H1 (cell line): Measurements from ENCODE around the gene ANKS1B. TPM values are rescaled to one million over a fixed set of nuclear protein-coding genes. Genes with fewer than 3 reads are reported as not detected.

Experiments
- CTCF ChIA-PET: fragments of 300-600 bp; sonication (Branson Sonifier 250); formaldehyde crosslinking; loops from one replicate; lab custom pipeline; 2021; ENCODE audit not compliant: partially characterized antibody; lab: Charles Lee
- POLR2A ChIA-PET: fragments of 300-600 bp; sonication (Branson Sonifier 250); formaldehyde crosslinking; loops from one replicate; lab custom pipeline; 2021; ENCODE audit warnings: inconsistent platforms; ENCODE audit not compliant: partially characterized antibody; lab: Charles Lee
- DNase-seq, 2 experiments: peaks; one replicate each; pipeline versions ENCODE4 v3.0.0 to v3.0.0-alpha.2; 2010 to 2022; ENCODE audit warnings: low spot score in 2 of 2, low read depth in 1 of 2, mixed read lengths in 1 of 2
- FAIRE-seq: peaks from 2 replicates; lab custom pipeline; 2011; peaks lifted over from hg19 to GRCh38; lab: Jason Lieb, UNC
- H2AFZ ChIP-seq: 2 replicates; pipeline ENCODE4 v1.8.1; 2012; ENCODE audit warnings: low read length, inconsistent platforms
- H2AK5ac ChIP-seq: 2 replicates; pipeline ENCODE4 v1.6.1; 2013; ENCODE audit warnings: low read depth, low read length
- H2BK120ac ChIP-seq: replicated peaks from 2 replicates; pipeline ENCODE3; 2013; ENCODE audit warnings: low read depth, low read length, inconsistent platforms
- H2BK12ac ChIP-seq: 2 replicates; pipeline ENCODE4 v1.6.1; 2013; ENCODE audit warnings: low read depth, low read length
- H2BK15ac ChIP-seq: 2 replicates; pipeline ENCODE4 v1.6.1; 2013; ENCODE audit warnings: low read length
- H2BK20ac ChIP-seq: 2 replicates; pipeline ENCODE4 v1.6.1; 2013; ENCODE audit warnings: low read length
- H2BK5ac ChIP-seq: 2 replicates; pipeline ENCODE4 v1.6.1; 2013; ENCODE audit warnings: low read depth, low read length
- H3K14ac ChIP-seq: 2 replicates; pipeline ENCODE4 v1.6.1; 2013; ENCODE audit warnings: inconsistent platforms; ENCODE audit not compliant: insufficient read length
- H3K18ac ChIP-seq: 2 replicates; pipeline ENCODE4 v1.6.1; 2013; ENCODE audit warnings: low read length; ENCODE audit errors: extremely low read depth
- H3K23ac ChIP-seq: 2 replicates; pipeline ENCODE4 v1.6.1; 2013; ENCODE audit warnings: inconsistent platforms; ENCODE audit not compliant: insufficient read length
- H3K23me2 ChIP-seq: 2 replicates; pipeline ENCODE4 v1.6.1; 2013; ENCODE audit warnings: low read depth, low read length
- H3K27ac ChIP-seq: 2 replicates; pipeline ENCODE4 v1.6.1; 2011; ENCODE audit warnings: low read depth, low read length, inconsistent platforms
- H3K27me3 ChIP-seq, 4 experiments: replicated peaks in 1 of 4; 1 replicate in 1 of 4; 2 replicates in 3 of 4; pipeline versions ENCODE4 v1.6.1 to v1.8.1; 2011 to 2013; ENCODE audit warnings: low read length in 3 of 4, mild to moderate bottlenecking in 3 of 4, inconsistent platforms in 2 of 4, mixed read lengths in 2 of 4, moderate library complexity in 1 of 4; ENCODE audit not compliant: control insufficient read depth in 3 of 4, insufficient read depth in 3 of 4; ENCODE audit errors: extremely low read depth in 1 of 4
- H3K36me3 ChIP-seq, 4 experiments: 2 replicates each; pipeline versions ENCODE4 v1.6.1 to v1.8.1; 2011 to 2013; ENCODE audit warnings: mild to moderate bottlenecking in 4 of 4, low read length in 3 of 4, moderate library complexity in 2 of 4, control low read depth in 1 of 4, inconsistent platforms in 1 of 4; ENCODE audit not compliant: insufficient read depth in 4 of 4, control insufficient read depth in 2 of 4
- H3K4ac ChIP-seq: replicated peaks from 2 replicates; pipeline ENCODE3; 2013; ENCODE audit warnings: low read length, low read depth, mixed read lengths, inconsistent platforms; ENCODE audit not compliant: insufficient read length
- H3K4me1 ChIP-seq, 4 experiments: replicated peaks in 1 of 4; 1 replicate in 1 of 4; 2 replicates in 3 of 4; pipeline versions ENCODE4 v1.6.1 to v1.8.1; 2011 to 2013; ENCODE audit warnings: low read length in 3 of 4, inconsistent platforms in 2 of 4, mixed read lengths in 1 of 4; ENCODE audit not compliant: insufficient read depth in 4 of 4, control insufficient read depth in 3 of 4
- H3K4me2 ChIP-seq, 2 experiments: 2 replicates each; pipeline versions ENCODE4 v1.6.1 to v1.8.1; 2011 to 2013; ENCODE audit warnings: low read depth in 2 of 2, low read length in 2 of 2, control low read depth in 1 of 2, inconsistent platforms in 1 of 2, mild to moderate bottlenecking in 1 of 2; ENCODE audit not compliant: insufficient read depth in 1 of 2
- H3K4me3 ChIP-seq, 4 experiments: fragments of 200-600, 300-600 bp in 1 of 4; sonication (generic), shearing (Covaris generic), sonication (Bioruptor Twin) in 1 of 4; 2 replicates each; pipeline versions ENCODE4 v1.5.1 to v1.8.1; 2011 to 2016; ENCODE audit warnings: low read length in 4 of 4, low read depth in 3 of 4, control low read depth in 2 of 4, inconsistent platforms in 2 of 4, mild to moderate bottlenecking in 2 of 4, mixed read lengths in 1 of 4, moderate library complexity in 1 of 4; ENCODE audit not compliant: insufficient read depth in 2 of 4; ENCODE audit errors: extremely low read depth in 1 of 4
- H3K56ac ChIP-seq: replicated peaks from 2 replicates; pipeline ENCODE3; 2013; ENCODE audit warnings: low read depth, mild to moderate bottlenecking, mixed read lengths, low read length, inconsistent platforms; ENCODE audit not compliant: insufficient read length
- H3K79me1 ChIP-seq: 2 replicates; pipeline ENCODE4 v1.6.1; 2013; ENCODE audit warnings: low read depth, low read length, control low read depth
- H3K79me2 ChIP-seq, 2 experiments: 2 replicates each; pipeline versions ENCODE4 v1.6.1 to v1.8.1; 2012 to 2013; ENCODE audit warnings: low read length in 2 of 2, mild to moderate bottlenecking in 2 of 2, inconsistent platforms in 1 of 2; ENCODE audit not compliant: insufficient read depth in 2 of 2, control insufficient read depth in 1 of 2
- H3K9ac ChIP-seq, 4 experiments: replicated peaks in 1 of 4; 1 replicate in 1 of 4; 2 replicates in 3 of 4; pipeline versions ENCODE4 v1.6.1 to v1.8.1; 2011 to 2013; ENCODE audit warnings: low read depth in 3 of 4, low read length in 3 of 4, control low read depth in 2 of 4, mild to moderate bottlenecking in 2 of 4, moderate library complexity in 2 of 4, inconsistent platforms in 1 of 4; ENCODE audit errors: extremely low read depth in 1 of 4
- H3K9me3 ChIP-seq, 2 experiments: 2 replicates each; pipeline versions ENCODE4 v1.6.1 to v1.8.1; 2012 to 2013; ENCODE audit warnings: mild to moderate bottlenecking in 2 of 2, moderate library complexity in 2 of 2, control low read depth in 1 of 2, inconsistent platforms in 1 of 2, low read depth in 1 of 2, low read length in 1 of 2, mixed read lengths in 1 of 2; ENCODE audit not compliant: insufficient read depth in 2 of 2
- H4K20me1 ChIP-seq, 2 experiments: replicated peaks in 1 of 2; 2 replicates each; pipeline versions ENCODE3 to v1.8.1; 2011 to 2013; ENCODE audit warnings: inconsistent platforms in 2 of 2, low read length in 2 of 2, mild to moderate bottlenecking in 1 of 2; ENCODE audit not compliant: insufficient read depth in 2 of 2, control insufficient read depth in 1 of 2
- H4K5ac ChIP-seq: 2 replicates; pipeline ENCODE4 v1.6.1; 2013; ENCODE audit warnings: low read length, low read depth, mixed read lengths, inconsistent platforms; ENCODE audit not compliant: insufficient read length
- H4K8ac ChIP-seq: 2 replicates; pipeline ENCODE4 v1.8.0; 2013; ENCODE audit warnings: mild to moderate bottlenecking, moderate library complexity, low read length, inconsistent platforms; ENCODE audit not compliant: insufficient read depth; ENCODE audit errors: extremely low read depth
- H4K91ac ChIP-seq: replicated peaks from 2 replicates; pipeline ENCODE3; 2013; ENCODE audit warnings: low read length, mixed read lengths, inconsistent platforms; ENCODE audit not compliant: insufficient read length
- EZH2 ChIP-seq: fragments of 200-600 bp; sonication (generic); IDR thresholded peaks from 2 replicates; pipeline ENCODE4 v1.7.1; 2012; ENCODE audit warnings: low read depth, mild to moderate bottlenecking, moderate library complexity, low read length, inconsistent platforms; ENCODE audit not compliant: severe bottlenecking
- JUN ChIP-seq: IDR thresholded peaks from 2 replicates; pipeline ENCODE4 v1.6.1; 2011; ENCODE audit warnings: low read depth, mild to moderate bottlenecking, improper control_type of control experiment, low read length
- SIX5 ChIP-seq: IDR thresholded peaks from 2 replicates; pipeline ENCODE4 v1.6.1; 2011; ENCODE audit warnings: mild to moderate bottlenecking, low read depth, low read length
- SP1 ChIP-seq: IDR thresholded peaks from 2 replicates; pipeline ENCODE4 v1.6.1; 2011; ENCODE audit warnings: low read depth, low read length
- WGBS, 2 experiments: shearing (Covaris generic) in 1 of 2; methylation state at CpG; one replicate each; pipeline versions ENCODE4 v1.1.6 to v1.1.7; 2013 to 2015; ENCODE audit warnings: low lambda C conversion rate in 2 of 2, mixed read lengths in 2 of 2, inconsistent platforms in 1 of 2, low coverage in 1 of 2, missing lambda C conversion rate in 1 of 2; ENCODE audit not compliant: insufficient replicate concordance in 2 of 2, insufficient coverage in 1 of 2, insufficient read length in 1 of 2; ENCODE audit errors: extremely low coverage in 1 of 2, missing lambda C conversion rate in 1 of 2; 5-methylcytosine and 5-hydroxymethylcytosine counted together
- polyA plus RNA-seq, 7 experiments: library from polyadenylated mRNA; depleted of rRNA in 3 of 7; stranded (reverse) in 5 of 7; unstranded in 2 of 7; fragments of >200 nt in 5 of 7; fragments of 200-250 nt in 2 of 7; gene quantifications; 1 replicate in 5 of 7; 2 replicates in 1 of 7; 4 replicates in 1 of 7; pipeline versions ENCODE4 v1.2.1 to v1.2.3, GENCODE V29; 2011 to 2013; ENCODE audit warnings: missing spikeins in 2 of 7, mixed read lengths in 2 of 7
- total RNA-seq: library from RNA; stranded (reverse); fragmentation: NEBNext Ultra II Directional; extraction: Animal tissue kit (Norgen Biotek cat#: 25700); gene quantifications from 2 replicates; pipeline ENCODE4 v1.2.1, GENCODE V29; 2021

Gene ANKS1B
- total and polyA plus RNA-seq, 2 of the 8 experiments (the other 6 are each of a cell fraction or from before 2014, with no cell fraction given) = 2.7 to 6.1 TPM

GRCh38 chr12:98793121-98793520 lies 1191.6 kb downstream of the ANKS1B start:
- 87% methylated on average over 2 of the region's 2 CpGs; no CpG with 5 or more reads in 1 of the 2 experiments for WGBS, 2 experiments
- H3K4ac ChIP-seq = no peak overlapping the region
- POLR2A ChIA-PET = no interaction called here
- no peak overlapping the region for H4K8ac ChIP-seq
- no peak overlapping the region for H4K91ac ChIP-seq
- no peaks in the 10 kb centered on the region for H3K4me1 ChIP-seq
- no peak overlapping the region for H2BK12ac ChIP-seq
- no peak overlapping the region for H3K23ac ChIP-seq
- no peak for DNase-seq
- no peak overlapping the region for H3K14ac ChIP-seq
- no peaks in the 10 kb centered on the region for H3K36me3 ChIP-seq
- no peak overlapping the region for H3K56ac ChIP-seq
- H3K79me1 ChIP-seq = no peaks in the 10 kb centered on the region
- H2BK120ac ChIP-seq = no peak overlapping the region
- H3K23me2 ChIP-seq = no peaks in the 10 kb centered on the region
- no peak overlapping the region for H2BK5ac ChIP-seq
- H4K20me1 ChIP-seq = no peaks in the 10 kb centered on the region
- H2AFZ ChIP-seq = no peak overlapping the region
- CTCF ChIA-PET = no interaction called here
- no peak overlapping the region for H2BK20ac ChIP-seq
- no peak overlapping the region for H3K9ac ChIP-seq
- H3K18ac ChIP-seq = no peak overlapping the region
- H3K27ac ChIP-seq = no peak overlapping the region
- TF ChIP-seq EZH2 (no peak), SP1 (no peak), SIX5 (no peak), JUN (no peak)
- TF ChIP-seq, all 59 proteins: peak for 0
- Histone ChIP-seq H4K5ac (no peak overlapping the region), H3K4me3 (no peak overlapping the region), H3K79me2 (no peaks in the 10 kb centered on the region), H2BK15ac (no peak overlapping the region), H3K27me3 (no peaks in the 10 kb centered on the region), H3K9me3 (no peaks in the 10 kb centered on the region), H2AK5ac (no peak overlapping the region), H3K4me2 (no peak overlapping the region)
- FAIRE-seq = no peak
